Activated CD4-positive, alpha-beta T cell treated with anti-CD3 and anti-CD28 coated beads for 48 hours (primary cell): ENCODE data around the gene HOXC10.
A peak's percentile ranks its signal among the peaks of the same experiment; 100 is the strongest.

Experiments used
- DNase-seq: peaks from one replicate; pipeline ENCODE4 v3.0.0-alpha.2; 2020

Gene HOXC10

DNA sequence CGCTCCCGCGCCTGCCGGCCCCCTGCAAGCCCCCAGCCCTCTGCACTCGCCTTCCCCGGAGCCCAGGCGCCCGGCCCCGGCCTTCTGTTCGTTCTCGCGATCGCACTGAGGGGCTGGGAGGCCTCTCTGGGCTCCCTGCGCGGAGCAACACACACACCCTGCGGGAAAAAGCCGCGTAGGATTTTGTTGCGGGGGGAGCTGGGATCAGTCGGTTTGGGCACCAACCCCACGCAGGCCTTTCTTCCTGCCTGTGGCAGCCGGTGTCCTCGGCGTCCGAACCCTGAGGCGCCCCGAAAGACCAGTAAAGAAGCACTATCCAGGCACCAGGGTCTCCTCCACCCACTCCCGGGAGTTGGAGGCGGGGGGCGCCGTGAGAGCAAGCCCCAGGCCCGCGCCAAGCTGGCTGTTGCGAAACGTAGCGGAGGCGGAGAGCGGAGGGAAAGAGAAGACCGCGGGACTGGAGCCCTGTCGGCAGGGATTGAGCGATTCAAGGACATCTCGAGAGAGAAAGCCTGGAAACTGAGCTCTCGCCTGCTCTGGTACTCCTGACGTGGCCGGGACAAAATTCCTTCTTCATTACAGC is 46.0 kb downstream of the HOXC10 start:
- no peak for DNase-seq

DNA sequence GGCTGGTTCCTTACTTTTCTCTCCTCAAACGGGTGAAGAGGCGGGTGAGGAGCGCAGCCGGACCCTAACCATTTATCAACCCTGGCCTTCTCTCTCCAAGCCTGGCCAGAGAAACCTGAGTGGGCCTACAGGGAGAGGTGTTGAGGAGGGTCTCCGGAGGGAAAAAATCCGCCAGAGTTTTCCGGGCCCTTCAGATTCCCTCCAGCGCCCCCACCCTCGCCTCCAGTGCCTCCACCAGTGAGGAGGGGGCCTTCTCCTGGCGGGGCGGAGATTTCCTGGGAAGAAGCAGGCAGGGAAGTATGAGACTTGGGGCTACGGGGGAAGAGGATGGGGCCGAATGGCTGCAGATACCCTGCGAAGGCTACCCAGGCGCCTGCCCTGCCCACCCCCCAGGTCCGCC is 46.5 kb downstream of the HOXC10 start:
- DNase-seq, result no peak

DNA sequence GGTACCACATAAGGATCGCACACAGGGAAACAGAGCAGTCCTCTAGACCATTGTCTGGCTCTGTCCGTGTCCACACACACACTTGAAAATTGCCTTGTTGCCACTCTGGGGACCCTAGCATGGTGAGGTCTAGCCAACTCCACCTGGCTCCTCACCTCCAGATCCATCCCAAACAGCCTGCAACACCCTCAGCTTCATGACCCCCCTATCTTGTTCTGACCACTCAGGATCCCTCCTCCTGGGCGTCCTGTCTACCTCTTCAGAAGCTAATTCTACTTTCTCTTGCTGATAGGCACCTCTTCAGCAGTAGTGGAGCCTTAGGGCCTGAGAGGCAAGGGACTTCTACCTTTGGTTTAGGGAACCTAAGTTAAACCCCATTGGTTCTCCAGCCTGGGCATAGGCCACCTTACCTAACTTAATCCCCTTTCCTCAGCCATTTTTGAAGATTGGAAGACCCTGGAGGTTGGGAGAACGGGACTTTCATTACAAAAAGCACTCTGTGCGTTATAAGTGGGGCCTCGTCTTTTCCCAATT is 47.2 kb downstream of the HOXC10 start:
- DNase-seq, result no peak

DNA sequence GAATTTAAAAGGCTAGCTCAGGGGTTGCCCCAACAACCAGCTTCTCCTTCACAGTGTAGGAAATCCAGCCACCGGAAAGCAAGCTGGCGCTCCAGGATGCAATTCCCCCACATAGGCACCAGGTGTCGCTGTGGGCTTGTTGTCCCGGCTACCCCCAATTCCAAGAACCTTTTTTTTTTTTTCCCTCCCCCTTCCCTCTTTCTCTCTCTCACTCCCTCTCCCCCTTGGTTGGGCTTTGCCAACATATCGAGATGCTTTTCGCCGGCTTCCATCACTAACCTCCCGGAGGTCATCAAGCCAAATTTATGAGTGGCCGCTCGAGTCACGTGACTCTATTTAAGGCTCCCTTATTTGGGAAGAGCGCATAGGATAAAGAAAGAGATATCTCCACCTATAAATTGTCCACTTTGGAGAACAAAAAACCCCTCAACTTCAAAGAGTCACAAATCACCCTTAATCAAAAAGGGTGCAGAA is 47.7 kb downstream of the HOXC10 start, which contains the start of gene HOXC5:
Gene HOXC5 (plus strand): TSS at position 424 of the 474 bp plus-strand sequence. CDS start 73 bp downstream, outside the sequence.
- peak; percentile 77 for DNase-seq

DNA sequence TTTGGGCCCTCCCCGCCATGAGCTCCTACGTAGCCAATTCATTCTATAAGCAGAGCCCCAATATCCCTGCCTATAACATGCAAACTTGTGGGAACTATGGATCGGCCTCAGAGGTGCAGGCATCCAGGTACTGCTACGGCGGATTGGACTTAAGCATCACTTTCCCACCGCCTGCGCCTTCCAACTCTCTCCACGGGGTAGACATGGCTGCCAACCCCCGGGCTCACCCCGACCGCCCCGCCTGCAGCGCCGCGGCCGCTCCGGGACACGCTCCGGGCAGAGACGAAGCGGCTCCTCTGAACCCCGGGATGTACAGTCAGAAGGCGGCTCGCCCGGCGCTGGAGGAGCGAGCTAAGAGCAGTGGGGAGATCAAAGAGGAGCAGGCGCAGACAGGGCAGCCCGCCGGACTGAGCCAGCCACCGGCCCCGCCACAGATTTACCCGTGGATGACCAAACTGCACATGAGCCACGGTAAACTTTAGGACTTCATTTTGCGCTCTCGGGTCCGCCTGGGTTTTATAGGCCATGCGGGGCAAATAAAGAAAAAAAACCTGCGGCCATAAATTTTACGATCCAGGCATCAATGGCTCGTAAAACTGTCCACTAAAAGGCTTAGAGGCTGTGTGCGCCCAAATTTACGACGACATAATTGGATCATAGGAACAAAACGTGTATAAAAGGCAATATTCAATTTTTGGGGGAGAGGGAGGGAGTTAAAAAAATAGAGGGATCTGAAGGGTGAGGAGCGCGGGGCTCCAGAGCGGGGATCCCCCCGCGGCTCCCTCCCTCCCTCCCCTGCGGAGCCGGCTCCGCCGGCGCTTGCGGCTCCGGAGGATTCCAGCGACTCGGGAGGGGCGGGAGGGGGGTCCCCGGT is 48.4 kb downstream of the HOXC10 start:
- no peak for DNase-seq

DNA sequence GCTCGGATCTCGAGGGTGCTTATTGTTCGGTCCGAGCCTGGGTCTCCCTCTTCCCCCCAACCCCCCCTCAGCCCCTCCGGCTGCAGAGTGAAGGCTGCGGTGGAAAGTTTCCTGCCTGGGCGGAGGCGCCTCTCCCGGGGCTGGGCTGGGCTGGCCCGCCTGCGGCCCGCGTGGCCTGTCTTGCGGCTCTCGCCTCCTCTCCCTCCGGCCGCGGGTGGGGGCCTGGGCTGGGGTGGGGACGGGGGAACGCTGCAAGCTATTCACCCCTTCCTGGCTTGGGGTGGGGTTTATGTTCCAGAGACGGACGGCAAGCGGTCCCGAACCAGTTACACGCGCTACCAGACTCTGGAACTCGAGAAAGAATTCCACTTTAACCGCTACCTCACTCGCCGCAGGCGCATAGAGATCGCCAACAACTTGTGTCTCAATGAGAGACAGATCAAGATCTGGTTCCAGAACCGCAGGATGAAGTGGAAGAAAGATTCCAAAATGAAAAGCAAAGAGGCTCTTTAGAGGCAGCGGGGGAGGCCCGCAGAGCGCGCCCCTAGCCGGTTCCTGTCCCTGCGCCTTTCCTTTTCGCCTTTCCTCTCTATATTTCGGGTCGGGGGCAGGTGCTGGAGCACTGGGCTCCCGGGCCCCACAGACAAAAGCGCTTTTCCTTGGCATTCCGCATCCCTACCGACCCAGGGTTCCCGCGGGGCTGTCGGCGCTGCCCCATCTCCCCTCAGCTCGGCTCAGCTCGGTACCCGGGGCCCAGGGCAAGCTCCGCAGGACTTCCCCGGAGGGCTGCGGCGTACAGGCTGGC is 49.2 kb downstream of the HOXC10 start:
- no peak for DNase-seq

DNA sequence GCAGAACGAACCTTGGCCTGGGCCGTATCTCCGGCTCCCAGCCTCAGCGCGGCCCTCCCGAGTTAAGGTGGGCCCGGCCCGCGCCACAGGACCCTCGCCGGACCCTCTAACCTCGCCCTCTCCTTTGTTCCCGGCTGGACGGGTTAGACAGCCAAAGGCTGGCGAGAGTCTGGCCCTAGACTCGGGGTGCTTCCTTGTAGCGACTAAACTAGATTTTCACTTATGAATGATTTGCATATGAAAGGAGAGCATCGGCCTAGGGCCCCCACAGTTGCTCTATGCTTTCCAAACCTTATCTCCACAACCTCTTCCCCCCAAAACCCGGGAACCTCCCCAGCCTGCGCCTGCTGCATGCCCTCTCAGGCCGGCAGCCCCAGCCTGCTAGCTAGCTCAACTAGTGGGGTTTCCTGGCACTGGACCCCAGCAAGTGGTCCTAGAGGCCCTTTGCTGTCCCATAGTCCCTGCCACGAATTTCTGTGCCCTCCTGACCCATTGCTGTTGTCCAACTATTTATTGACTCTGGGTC is 49.9 kb downstream of the HOXC10 start:
- DNase-seq, result no peak

DNA sequence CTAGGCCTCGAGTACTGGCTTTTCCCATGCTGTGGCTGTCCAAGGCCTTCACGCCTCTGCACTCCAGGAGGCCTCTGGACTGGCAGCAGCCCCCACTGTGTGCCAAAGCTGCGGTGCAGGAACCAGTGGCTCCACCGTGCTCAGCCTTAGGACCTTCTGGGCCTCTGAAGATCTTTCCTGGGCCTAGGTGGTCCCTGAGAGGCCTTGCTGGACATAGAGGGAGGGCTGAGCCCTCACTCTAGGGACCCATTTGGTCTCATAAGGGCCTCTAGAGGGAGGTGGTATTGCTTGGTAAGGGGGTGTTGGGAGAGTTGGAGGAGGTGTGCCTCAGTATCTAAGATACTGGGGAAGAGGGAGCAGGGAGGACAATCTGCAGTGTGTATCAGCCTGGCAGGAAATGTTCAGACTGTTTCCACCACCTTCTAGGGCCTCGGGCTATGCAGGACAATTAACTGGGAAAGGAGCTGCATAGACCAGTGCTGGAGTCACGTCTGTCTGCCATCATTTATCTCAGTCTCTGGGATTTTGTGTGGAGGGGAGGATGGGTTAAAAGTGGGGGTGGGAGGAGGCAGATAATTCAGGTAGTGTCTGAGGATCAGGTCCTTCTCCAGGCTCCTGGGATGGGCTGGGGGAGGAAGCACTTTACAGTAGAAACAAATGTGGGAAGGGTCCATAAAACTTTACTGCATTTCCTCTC is 50.8 kb downstream of the HOXC10 start:
- DNase-seq, result no peak

DNA sequence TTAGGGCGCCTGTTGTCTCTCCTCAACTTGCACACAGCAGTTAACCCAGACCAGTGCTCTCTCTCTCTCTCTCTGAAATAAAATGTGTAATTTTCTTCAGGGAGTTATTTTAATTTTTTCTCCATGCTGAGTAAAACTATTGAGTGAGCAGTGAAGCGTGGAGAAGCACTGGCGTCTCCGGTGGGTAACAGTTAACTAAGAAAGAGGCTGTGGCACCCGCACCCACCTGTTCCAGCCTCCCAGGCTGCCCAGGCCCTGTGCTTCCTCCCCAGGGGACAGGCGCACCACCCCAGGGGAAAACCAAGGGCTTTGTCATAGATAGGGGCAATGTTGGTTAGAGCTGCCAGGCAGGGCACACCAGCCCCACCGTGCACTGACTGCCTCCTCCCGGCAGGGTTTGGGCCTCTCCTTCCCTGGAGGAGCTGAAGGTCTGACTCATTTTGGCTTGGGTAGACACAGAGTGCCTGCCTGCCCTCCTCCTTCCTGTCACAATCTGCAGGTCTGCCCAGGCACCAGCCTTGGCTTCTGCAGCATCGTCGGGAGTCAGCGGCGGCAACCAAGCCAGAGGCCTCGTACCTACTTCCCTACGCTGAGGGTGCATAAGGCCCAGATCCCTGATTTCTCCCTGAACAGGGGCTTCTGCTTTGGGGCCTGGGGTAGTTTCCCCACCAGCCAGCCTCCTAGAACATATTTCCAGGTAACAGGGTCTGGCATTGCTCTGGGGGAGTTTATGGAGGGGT is 51.8 kb downstream of the HOXC10 start:
- no peak for DNase-seq

DNA sequence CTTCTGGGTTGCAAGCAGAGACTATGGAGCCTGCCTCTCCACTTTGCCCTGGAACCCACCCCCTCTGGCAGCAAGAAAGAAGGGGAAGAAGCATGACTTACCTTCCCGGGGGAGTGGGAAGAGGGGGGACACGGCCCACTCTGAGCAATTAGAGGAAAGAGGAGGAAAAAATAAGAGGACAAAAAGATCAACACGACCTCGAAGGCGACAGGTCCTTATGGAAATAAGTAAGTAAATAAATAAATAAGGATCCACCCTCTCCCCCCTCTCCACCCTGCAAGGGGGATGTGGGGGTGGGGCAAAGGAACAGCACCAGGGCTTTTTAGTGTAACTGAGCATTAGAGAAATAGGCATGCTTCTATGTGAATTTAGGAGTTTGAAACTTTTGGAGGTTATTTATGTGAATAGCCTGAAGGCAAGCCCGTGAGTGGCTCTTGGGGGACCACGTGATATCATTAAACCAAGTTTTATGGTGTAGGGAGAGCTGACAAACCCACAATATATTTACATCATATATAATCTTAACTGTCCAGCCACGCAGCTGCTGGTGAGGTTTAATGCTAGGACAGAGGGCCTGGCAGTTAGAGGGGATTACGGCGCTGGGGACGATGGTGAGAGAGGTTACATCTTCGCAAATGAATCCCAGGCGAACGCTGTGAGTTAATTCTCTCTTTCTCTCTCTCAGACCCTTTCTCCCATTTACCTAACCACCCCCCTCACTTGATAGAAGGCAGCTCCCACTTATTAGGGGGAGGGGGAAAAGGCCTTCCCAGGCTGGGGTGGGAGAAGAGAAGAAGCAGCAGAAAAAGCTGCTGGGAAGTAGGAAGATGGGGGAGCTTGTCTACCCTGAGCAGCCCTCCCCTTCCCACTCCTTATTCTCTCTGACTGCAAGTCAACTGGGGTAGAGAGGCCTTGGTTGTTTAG is 52.7 kb downstream of the HOXC10 start:
- no peak for DNase-seq

DNA sequence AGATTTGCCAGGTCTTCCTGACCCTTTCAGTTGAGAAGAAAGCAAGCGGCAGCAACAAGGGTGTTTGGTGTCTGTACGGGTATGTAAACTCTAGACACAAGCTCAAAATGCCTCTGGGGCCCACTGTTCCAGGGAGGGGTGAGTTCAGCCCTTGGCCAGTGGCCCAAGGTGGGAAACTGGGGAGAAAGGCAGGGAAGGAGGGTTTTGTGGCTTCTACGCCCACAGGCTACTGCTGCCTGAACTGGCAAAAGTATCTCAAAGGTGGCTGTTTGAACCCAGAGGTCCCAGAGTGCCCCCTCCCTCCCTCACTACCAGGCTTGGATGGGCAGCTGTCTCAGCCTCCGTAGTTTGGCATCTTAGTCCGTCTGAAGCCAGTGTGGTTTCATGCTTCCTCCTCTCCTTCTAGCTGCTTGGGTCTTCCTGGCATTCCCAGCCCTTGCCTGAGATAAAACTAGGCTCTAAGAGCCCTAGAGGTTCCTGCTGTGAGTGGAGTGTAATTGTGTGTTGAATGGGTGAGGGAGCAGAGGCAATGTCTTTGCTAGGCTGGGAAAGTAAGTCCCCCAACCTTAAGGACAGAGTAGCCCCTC is 53.4 kb downstream of the HOXC10 start:
- DNase-seq, result no peak

DNA sequence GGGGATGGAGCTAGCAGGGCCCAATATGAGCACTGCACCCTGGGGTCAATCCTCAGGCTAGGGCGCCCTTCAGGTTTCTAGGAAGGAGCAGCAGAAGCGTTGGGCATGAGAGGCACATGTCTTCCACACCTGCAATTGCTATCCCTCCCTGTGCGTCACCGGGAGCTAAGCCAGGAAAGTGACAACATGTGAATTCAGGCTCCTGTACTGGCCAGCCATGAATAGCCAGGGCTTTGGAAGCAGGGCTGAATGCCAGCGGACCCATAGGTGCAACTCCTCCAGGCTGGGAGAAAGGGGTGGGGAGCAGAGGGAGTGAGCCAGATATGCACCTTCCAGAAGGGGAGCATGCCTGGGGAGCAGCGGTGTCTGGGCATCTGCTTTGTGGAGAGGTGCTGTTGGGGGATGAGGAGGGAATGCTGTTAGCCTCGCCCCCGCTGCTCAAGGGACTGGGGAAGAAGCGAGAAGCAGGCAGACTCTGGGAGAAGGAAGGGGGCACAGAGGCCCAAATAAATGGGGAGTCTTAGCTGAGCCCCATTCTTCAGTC is 54.0 kb downstream of the HOXC10 start:
- no peak for DNase-seq

DNA sequence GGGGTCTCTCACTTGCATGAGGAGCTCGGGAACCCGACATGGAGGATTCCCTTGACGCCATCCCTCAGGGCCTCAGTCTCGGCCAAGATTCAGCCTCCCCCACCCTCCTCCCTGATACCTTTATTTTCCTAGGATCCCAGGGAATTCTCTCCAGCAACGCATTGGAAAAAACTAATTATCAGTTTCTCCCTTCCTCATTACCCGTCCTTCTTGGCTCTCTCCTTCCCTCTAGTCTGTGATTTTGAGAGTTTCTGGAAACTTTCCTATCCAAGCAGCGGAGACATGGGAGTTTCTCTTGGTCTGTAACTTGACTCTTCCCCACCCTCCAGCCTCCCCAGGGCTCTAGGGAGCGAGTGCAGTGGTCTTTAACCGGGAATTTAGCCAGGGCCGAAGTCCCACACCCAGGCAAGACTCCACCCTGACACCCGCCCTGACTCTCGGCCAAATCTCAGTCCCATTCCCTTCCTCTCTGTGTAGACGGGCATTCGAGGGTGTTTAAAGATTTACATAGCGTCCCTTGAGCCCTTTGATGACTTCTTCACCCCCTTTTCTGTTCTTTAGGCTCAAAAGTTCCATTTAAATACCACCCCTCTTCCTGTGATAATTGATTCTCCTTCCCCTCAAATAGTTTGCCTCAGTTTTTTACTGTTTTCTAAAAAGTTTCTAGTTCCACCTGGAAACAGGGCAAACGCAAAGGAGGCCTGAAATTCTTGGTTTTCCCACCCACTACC is 54.6 kb downstream of the HOXC10 start:
- DNase-seq, result no peak
